SJCRH30 (cell line): Measurements from ENCODE around the gene TFEC. TPM values are rescaled to one million over a fixed set of nuclear protein-coding genes. Genes with fewer than 3 reads are reported as not detected.
A peak's percentile ranks its signal among the peaks of the same experiment; 100 is the strongest.
"Not testable (repeated sequence)": the region's sequence is repeated elsewhere in the genome, so short reads cannot be mapped to it uniquely, and the experiment has no call there.

Experiments
- DNase-seq, 2 experiments: peaks; one replicate each; pipeline ENCODE4 v3.0.0-alpha.2; 2015 to 2020
- H3K27ac ChIP-seq: fragments of 250-450 bp; sonication (Bioruptor Pico); 2 replicates; pipeline ENCODE4 v1.5.1; 2020; ENCODE audit warnings: mild to moderate bottlenecking, moderate library complexity
- H3K27me3 ChIP-seq: fragments of 250-450 bp; sonication (Bioruptor Pico); 2 replicates; pipeline ENCODE4 v1.5.1; 2020; ENCODE audit warnings: mild to moderate bottlenecking, moderate library complexity
- H3K36me3 ChIP-seq: fragments of 250-450 bp; sonication (Bioruptor Pico); 2 replicates; pipeline ENCODE4 v1.5.1; 2020; ENCODE audit warnings: mild to moderate bottlenecking, moderate library complexity
- H3K4me1 ChIP-seq: fragments of 250-450 bp; sonication (Bioruptor Pico); 2 replicates; pipeline ENCODE4 v1.5.1; 2020; ENCODE audit warnings: mild to moderate bottlenecking, moderate library complexity
- H3K4me3 ChIP-seq: fragments of 250-450 bp; sonication (Bioruptor Pico); 2 replicates; pipeline ENCODE4 v1.5.1; 2020; ENCODE audit warnings: mild to moderate bottlenecking, moderate library complexity
- H3K9me3 ChIP-seq: fragments of 250-450 bp; sonication (Bioruptor Pico); replicated peaks from 2 replicates; pipeline ENCODE4 v1.5.1; 2020; ENCODE audit warnings: mild to moderate bottlenecking, moderate library complexity
- total RNA-seq: library from RNA; depleted of rRNA; stranded (reverse); fragments of >200 nt; shearing (Covaris generic); gene quantifications from 2 replicates; pipeline ENCODE4 v1.2.3, GENCODE V29; 2014

The TFEC gene
- total RNA-seq, 1 experiment from 2014 or later: 0.47 TPM

- H3K36me3 ChIP-seq: no peaks in the 10 kb centered on the region
- H3K27ac ChIP-seq: no peak overlapping the region
- no peaks in the 10 kb centered on the region for H3K4me1 ChIP-seq
- H3K9me3 ChIP-seq: no peaks in the 10 kb centered on the region
- H3K4me3 ChIP-seq: no peak overlapping the region
- no peak for DNase-seq
- H3K27me3 ChIP-seq: no peaks in the 10 kb centered on the region
Observed at GRCh38 chr7:115968596-115968995, 62.0 kb downstream of the TFEC start.

- DNase-seq: no peak
- Histone ChIP-seq H3K27ac (no peak overlapping the region), H3K27me3 (no peaks in the 10 kb centered on the region), H3K4me3 (no peak overlapping the region), H3K4me1 (no peaks in the 10 kb centered on the region), H3K36me3 (no peaks in the 10 kb centered on the region), H3K9me3 (no peaks in the 10 kb centered on the region)
Observed at GRCh38 chr7:115968171-115968570, 62.4 kb downstream of the TFEC start.

- Histone ChIP-seq H3K4me1 (no peaks in the 10 kb centered on the region), H3K9me3 (no peaks in the 10 kb centered on the region), H3K36me3 (no peaks in the 10 kb centered on the region), H3K4me3 (no peak overlapping the region), H3K27ac (no peak overlapping the region), H3K27me3 (no peaks in the 10 kb centered on the region)
- no peak for DNase-seq
Observed at GRCh38 chr7:115965796-115966475, 64.6 kb downstream of the TFEC start.

GRCh38 chr7:115965236-115965635 lies 65.3 kb downstream of the TFEC start:
- no peak overlapping the region for H3K27ac ChIP-seq
- H3K9me3 ChIP-seq: no peaks in the 10 kb centered on the region
- H3K4me3 ChIP-seq: no peak overlapping the region
- no peaks in the 10 kb centered on the region for H3K27me3 ChIP-seq
- DNase-seq: no peak
- no peaks in the 10 kb centered on the region for H3K4me1 ChIP-seq
- H3K36me3 ChIP-seq: no peaks in the 10 kb centered on the region

GRCh38 chr7:115964799-115965198 lies 65.8 kb downstream of the TFEC start:
- no peaks in the 10 kb centered on the region for H3K27me3 ChIP-seq

GRCh38 chr7:115962340-115962739 lies 68.2 kb downstream of the TFEC start:
- no peak for DNase-seq
- Histone ChIP-seq H3K4me1 (no peaks in the 10 kb centered on the region), H3K27me3 (no peaks in the 10 kb centered on the region), H3K36me3 (no peaks in the 10 kb centered on the region), H3K9me3 (no peaks in the 10 kb centered on the region; the same call in 1 of the 2 replicates), H3K4me3 (no peak overlapping the region), H3K27ac (no peak overlapping the region)

More at GRCh38 chr7:115964799-115965198, 65.8 kb downstream of the TFEC start:
- H3K4me1 ChIP-seq: no peaks in the 10 kb centered on the region
- no peaks in the 10 kb centered on the region for H3K36me3 ChIP-seq
- H3K9me3 ChIP-seq: no peaks in the 10 kb centered on the region; the same call in 1 of the 2 replicates
- DNase-seq: no peak
- no peak overlapping the region for H3K4me3 ChIP-seq
- no peak overlapping the region for H3K27ac ChIP-seq

- no peak overlapping the region for H3K4me3 ChIP-seq
- no peaks in the 10 kb centered on the region for H3K9me3 ChIP-seq
- peak; percentile 6 to 35 for DNase-seq
- peak overlapping the region; percentile 30 for H3K27ac ChIP-seq
- no peaks in the 10 kb centered on the region for H3K27me3 ChIP-seq
- no peaks in the 10 kb centered on the region for H3K36me3 ChIP-seq
- H3K4me1 ChIP-seq: no peaks in the 10 kb centered on the region
Observed at GRCh38 chr7:115953592-115954255, 76.8 kb downstream of the TFEC start.

- no peak overlapping the region for H3K4me3 ChIP-seq
Observed at GRCh38 chr7:115952832-115953231, 77.7 kb downstream of the TFEC start.

GRCh38 chr7:115951547-115951946 lies 79.0 kb downstream of the TFEC start:
- Histone ChIP-seq H3K4me1 (no peaks in the 10 kb centered on the region), H3K4me3 (no peak overlapping the region), H3K27ac (no peak overlapping the region), H3K27me3 (no peaks in the 10 kb centered on the region), H3K9me3 (no peaks in the 10 kb centered on the region), H3K36me3 (no peaks in the 10 kb centered on the region)
- no peak for DNase-seq

More at GRCh38 chr7:115952832-115953231, 77.7 kb downstream of the TFEC start:
- peak in 1 of 2 experiments; percentile 6 for DNase-seq
- no peaks in the 10 kb centered on the region for H3K27me3 ChIP-seq
- H3K9me3 ChIP-seq: no peaks in the 10 kb centered on the region
- no peak overlapping the region for H3K27ac ChIP-seq
- H3K4me1 ChIP-seq: no peaks in the 10 kb centered on the region
- no peaks in the 10 kb centered on the region for H3K36me3 ChIP-seq

GRCh38 chr7:115941703-115942268 lies 88.8 kb downstream of the TFEC start:
- Histone ChIP-seq H3K4me1 (peaks cover 4% of the 10 kb centered on the region; the same call in 1 of the 2 replicates), H3K36me3 (no peaks in the 10 kb centered on the region), H3K9me3 (no peaks in the 10 kb centered on the region), H3K27me3 (no peaks in the 10 kb centered on the region), H3K4me3 (no peak overlapping the region), H3K27ac (no peak overlapping the region)
- DNase-seq: peak; percentile 13 to 55

- H3K27me3 ChIP-seq: no peaks in the 10 kb centered on the region
- no peak for DNase-seq
- no peak overlapping the region for H3K4me3 ChIP-seq
- peaks cover 4% of the 10 kb centered on the region; the same call in 1 of the 2 replicates for H3K4me1 ChIP-seq
- no peak overlapping the region for H3K27ac ChIP-seq
- no peaks in the 10 kb centered on the region for H3K36me3 ChIP-seq
- no peaks in the 10 kb centered on the region for H3K9me3 ChIP-seq
Observed at GRCh38 chr7:115940460-115941060, 90.0 kb downstream of the TFEC start.

- peaks cover 4% of the 10 kb centered on the region; the same call in 1 of the 2 replicates for H3K4me1 ChIP-seq
- H3K9me3 ChIP-seq: no peaks in the 10 kb centered on the region
- no peaks in the 10 kb centered on the region for H3K27me3 ChIP-seq
- no peak for DNase-seq
- no peak overlapping the region for H3K27ac ChIP-seq
- H3K4me3 ChIP-seq: no peak overlapping the region
- H3K36me3 ChIP-seq: no peaks in the 10 kb centered on the region
Observed at GRCh38 chr7:115937960-115938359, 92.6 kb downstream of the TFEC start.

GRCh38 chr7:115933471-115933870 lies 97.1 kb downstream of the TFEC start:
- Histone ChIP-seq H3K27ac (no peak overlapping the region), H3K4me3 (no peak overlapping the region), H3K36me3 (no peaks in the 10 kb centered on the region), H3K4me1 (no peaks in the 10 kb centered on the region), H3K9me3 (no peaks in the 10 kb centered on the region), H3K27me3 (no peaks in the 10 kb centered on the region)
- no peak for DNase-seq

- no peaks in the 10 kb centered on the region for H3K9me3 ChIP-seq
- no peaks in the 10 kb centered on the region for H3K27me3 ChIP-seq
- no peak overlapping the region for H3K4me3 ChIP-seq
- H3K27ac ChIP-seq: no peak overlapping the region
- no peak for DNase-seq
- no peaks in the 10 kb centered on the region for H3K36me3 ChIP-seq
- H3K4me1 ChIP-seq: no peaks in the 10 kb centered on the region
Observed at GRCh38 chr7:115932880-115933279, 97.7 kb downstream of the TFEC start.

- not testable (repeated sequence) for H3K27me3 ChIP-seq, H3K4me1 ChIP-seq, DNase-seq, H3K27ac ChIP-seq, H3K36me3 ChIP-seq, H3K9me3 ChIP-seq, H3K4me3 ChIP-seq
Observed at GRCh38 chr7:115930184-115930583, 100.4 kb downstream of the TFEC start.
